Hepatocyte (in vitro differentiated cells): ENCODE measurements around the gene APOL1. TPM values are rescaled to one million over a fixed set of nuclear protein-coding genes. Genes with fewer than 3 reads are reported as not detected.
"Not testable (repeated sequence)": the region's sequence is repeated elsewhere in the genome, so short reads cannot be mapped to it uniquely, and the experiment has no call there.

ENCODE experiments used
- DNase-seq: peaks from one replicate; pipeline ENCODE4 v3.0.0-alpha.2; 2016; ENCODE audit warnings: low spot score
- H2AFZ ChIP-seq: fragments of 200-600 bp; sonication (generic); 2 replicates; pipeline ENCODE4 v1.6.0; 2016; ENCODE audit warnings: antibody characterized with exemption, mild to moderate bottlenecking
- H3K27ac ChIP-seq: fragments of 200-600 bp; sonication (generic); 2 replicates; pipeline ENCODE4 v1.5.1; 2016; ENCODE audit warnings: mild to moderate bottlenecking
- H3K27me3 ChIP-seq: fragments of 200-600 bp; sonication (generic); 2 replicates; pipeline ENCODE4 v1.6.1; 2016
- H3K36me3 ChIP-seq: fragments of 200-600 bp; sonication (generic); replicated peaks from 2 replicates; pipeline ENCODE4 v1.5.1; 2016; ENCODE audit warnings: low read depth; ENCODE audit not compliant: insufficient read depth
- H3K4me1 ChIP-seq: fragments of 200-600 bp; sonication (generic); 2 replicates; pipeline ENCODE4 v1.5.1; 2016; ENCODE audit warnings: mild to moderate bottlenecking, moderate library complexity; ENCODE audit not compliant: insufficient read depth
- H3K4me2 ChIP-seq: fragments of 200-600 bp; sonication (generic); 2 replicates; pipeline ENCODE4 v1.6.0; 2016
- H3K4me3 ChIP-seq: fragments of 200-600 bp; sonication (generic); 2 replicates; pipeline ENCODE4 v1.5.1; 2016; ENCODE audit warnings: mild to moderate bottlenecking
- H3K79me2 ChIP-seq: fragments of 200-600 bp; sonication (generic); 2 replicates; pipeline ENCODE4 v1.6.0; 2017; ENCODE audit warnings: mild to moderate bottlenecking
- H3K9me2 ChIP-seq: fragments of 200-600 bp; sonication (generic); replicated peaks from 2 replicates; pipeline ENCODE4 v1.6.0; 2017; ENCODE audit warnings: mild to moderate bottlenecking; ENCODE audit not compliant: insufficient read depth
- H3K9me3 ChIP-seq: fragments of 200-600 bp; sonication (generic); 2 replicates; pipeline ENCODE4 v1.5.1; 2016; ENCODE audit warnings: low read depth, mild to moderate bottlenecking
- H4K20me1 ChIP-seq: fragments of 200-600 bp; sonication (generic); 2 replicates; pipeline ENCODE4 v1.6.0; 2016; ENCODE audit warnings: mild to moderate bottlenecking; ENCODE audit not compliant: insufficient read depth, poor library complexity, severe bottlenecking
- CTCF ChIP-seq: fragments of 200-600 bp; sonication (generic); IDR thresholded peaks from 2 replicates; pipeline ENCODE4 v1.5.1; 2016; ENCODE audit warnings: antibody characterized with exemption, mild to moderate bottlenecking; ENCODE audit not compliant: poor library complexity
- EZH2 ChIP-seq: fragments of 200-600 bp; sonication (generic); IDR thresholded peaks from 2 replicates; pipeline ENCODE4 v1.6.1; 2016; ENCODE audit warnings: antibody characterized with exemption, mild to moderate bottlenecking, borderline replicate concordance
- EZH2phosphoT487 ChIP-seq: fragments of 200-600 bp; sonication (generic); IDR thresholded peaks from one replicate; pipeline ENCODE4 v1.6.1; 2018; ENCODE audit warnings: antibody characterized with exemption, mild to moderate bottlenecking, low read depth, moderate library complexity; ENCODE audit not compliant: unreplicated experiment, severe bottlenecking
- WGBS: methylation state at CpG from one replicate; pipeline ENCODE4 v1.1.6; 2016; ENCODE audit warnings: low lambda C conversion rate; ENCODE audit errors: missing lambda C conversion rate; 5-methylcytosine and 5-hydroxymethylcytosine counted together
- polyA plus RNA-seq: library from polyadenylated mRNA; unstranded; fragments of >200 nt; fragmentation: Nextera tagmentation; extraction: Ambion mirVana; gene quantifications from 2 replicates; pipeline ENCODE4 v1.2.1, GENCODE V29; 2016
- total RNA-seq: library from RNA; depleted of rRNA; stranded (reverse); fragments of >200 nt; gene quantifications from 2 replicates; pipeline ENCODE4 v1.2.3, GENCODE V29; 2014

APOL1 gene
- total and polyA plus RNA-seq, 2 experiments from 2014 or later = 6.4 to 7.3 TPM

DNA sequence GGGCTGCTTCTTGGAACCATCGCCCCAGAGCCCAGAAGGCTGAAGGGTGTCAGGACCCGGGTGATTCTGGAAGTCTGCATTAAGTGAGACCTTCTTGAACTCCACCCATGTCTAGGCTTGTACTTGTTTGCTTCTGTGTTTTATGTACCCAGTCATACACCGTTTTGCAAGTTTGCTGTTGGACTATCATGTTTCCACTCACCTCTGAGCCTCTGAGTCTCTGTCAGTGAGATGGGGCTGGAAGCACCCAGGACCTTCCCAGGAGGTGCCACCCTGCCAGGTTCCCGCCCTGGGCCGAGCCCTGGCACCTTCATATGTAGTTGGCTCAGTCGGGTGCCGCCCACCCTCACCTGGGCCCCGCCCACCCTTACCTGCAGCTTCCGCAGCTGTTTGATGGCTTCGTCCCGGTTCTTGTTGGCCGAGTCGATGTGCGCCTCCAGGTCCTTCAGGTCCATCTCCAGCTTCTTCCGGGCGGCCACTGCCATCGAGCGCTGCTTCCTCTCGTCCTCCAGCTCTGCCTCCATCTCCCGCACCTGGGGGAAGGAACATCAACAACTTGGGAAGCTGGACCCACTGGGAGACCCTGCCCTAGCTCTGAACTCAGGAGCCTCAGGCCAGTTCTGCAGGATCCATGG lies 35.1 kb downstream of the APOL1 start:
- H3K27me3 ChIP-seq = no peaks in the 10 kb centered on the region
- no peak overlapping the region for H3K27ac ChIP-seq
- H4K20me1 ChIP-seq = no peaks in the 10 kb centered on the region
- H3K79me2 ChIP-seq = no peaks in the 10 kb centered on the region
- DNase-seq = no peak
- no peaks in the 10 kb centered on the region for H3K36me3 ChIP-seq
- TF ChIP-seq EZH2 = no peak
- no peak for TF ChIP-seq EZH2phosphoT487
- no peak for TF ChIP-seq CTCF
- no peaks in the 10 kb centered on the region for H3K9me3 ChIP-seq
- no peak overlapping the region for H3K4me3 ChIP-seq
- H2AFZ ChIP-seq = no peak overlapping the region
- no peaks in the 10 kb centered on the region for H3K9me2 ChIP-seq
- H3K4me2 ChIP-seq = no peak overlapping the region
- WGBS = 91% methylated on average over 17 of the region's 20 CpGs
- no peaks in the 10 kb centered on the region for H3K4me1 ChIP-seq

DNA sequence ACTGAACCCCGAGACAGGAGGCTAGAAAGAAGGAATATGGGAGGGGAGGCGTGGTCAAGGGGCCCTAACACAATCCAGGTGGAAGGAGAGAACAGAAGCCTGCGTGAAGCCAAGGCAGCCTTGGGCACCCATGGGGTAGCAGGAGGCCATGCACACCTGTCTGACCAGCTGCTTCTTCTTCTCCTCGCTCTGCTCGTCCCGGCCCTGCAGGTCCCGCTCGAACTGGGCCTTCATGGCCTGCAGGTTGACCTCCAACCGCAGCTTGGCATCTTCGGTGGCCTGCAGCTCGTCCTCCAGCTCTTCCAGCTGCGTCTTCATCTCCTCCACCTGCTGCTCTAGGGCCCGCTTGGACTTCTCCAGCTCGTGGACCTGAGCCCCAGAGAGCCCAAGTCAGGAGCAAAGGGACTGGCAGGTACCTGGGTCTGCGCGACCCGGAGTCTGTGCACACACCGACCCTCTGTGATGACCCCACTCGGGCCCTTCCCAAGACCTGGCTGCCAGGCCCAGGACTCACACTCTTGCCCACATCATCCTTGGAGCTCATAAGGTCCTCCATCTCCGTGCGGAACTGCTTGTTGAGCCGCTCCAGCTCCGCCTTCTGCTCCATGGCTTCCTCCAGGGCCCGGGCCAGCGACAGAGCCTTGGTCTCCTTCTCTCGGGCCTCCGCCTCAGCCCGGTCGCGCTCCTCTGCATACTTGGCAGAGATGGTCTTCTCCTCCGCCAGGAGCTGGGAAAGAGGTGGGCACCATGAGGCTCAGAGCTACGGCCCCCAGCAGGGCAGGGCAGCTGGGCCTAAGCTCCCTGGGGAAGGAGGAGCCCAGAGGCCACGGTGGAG lies 35.9 kb downstream of the APOL1 start:
- H3K79me2 ChIP-seq = no peaks in the 10 kb centered on the region
- no peak overlapping the region for H2AFZ ChIP-seq
- H3K4me3 ChIP-seq = no peak overlapping the region
- DNase-seq = no peak
- no peak overlapping the region for H3K4me2 ChIP-seq
- H3K4me1 ChIP-seq = no peaks in the 10 kb centered on the region
- peaks cover 3% of the 10 kb centered on the region for H3K36me3 ChIP-seq
- no peaks in the 10 kb centered on the region for H4K20me1 ChIP-seq
- WGBS = 95% methylated on average over 33 of the region's 33 CpGs
- no peaks in the 10 kb centered on the region for H3K9me3 ChIP-seq
- no peak for TF ChIP-seq EZH2
- TF ChIP-seq CTCF = no peak
- TF ChIP-seq EZH2phosphoT487 = no peak
- H3K27ac ChIP-seq = no peak overlapping the region
- no peaks in the 10 kb centered on the region for H3K9me2 ChIP-seq
- H3K27me3 ChIP-seq = no peaks in the 10 kb centered on the region

- TF ChIP-seq EZH2phosphoT487 = no peak
- 99% methylated on average over 7 of the region's 7 CpGs for WGBS
- H3K36me3 ChIP-seq = peaks cover 3% of the 10 kb centered on the region
- H3K27me3 ChIP-seq = no peaks in the 10 kb centered on the region
- no peak for DNase-seq
- no peak overlapping the region for H3K4me3 ChIP-seq
- H3K4me1 ChIP-seq = no peaks in the 10 kb centered on the region
- no peak overlapping the region for H2AFZ ChIP-seq
- H3K27ac ChIP-seq = no peak overlapping the region
- no peaks in the 10 kb centered on the region for H3K9me2 ChIP-seq
- H3K79me2 ChIP-seq = no peaks in the 10 kb centered on the region
- H3K9me3 ChIP-seq = no peaks in the 10 kb centered on the region
- H4K20me1 ChIP-seq = no peaks in the 10 kb centered on the region
- H3K4me2 ChIP-seq = no peak overlapping the region
Observed at GRCh38 chr22:36289406-36289870, 36.5 kb downstream of the APOL1 start.

DNA sequence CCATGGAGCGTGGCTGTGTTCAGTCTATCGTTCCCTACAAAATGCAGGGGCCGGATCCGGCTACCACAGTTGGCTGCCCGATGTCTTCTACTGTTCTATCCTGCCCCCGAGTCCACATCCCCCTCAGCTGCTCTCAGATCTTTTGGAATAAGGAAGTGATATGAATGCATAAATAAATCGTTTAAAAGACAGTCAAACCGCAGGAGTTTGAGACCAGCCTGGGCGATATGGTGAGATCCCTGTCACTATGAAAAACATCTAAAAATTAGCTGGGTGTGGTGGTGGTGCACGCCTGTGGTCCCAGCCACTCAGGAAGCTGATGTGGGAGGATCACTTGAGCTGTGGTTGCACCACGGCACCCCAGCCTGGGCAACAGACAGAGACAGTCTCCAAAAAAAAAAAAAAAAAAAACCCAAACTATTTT lies 37.0 kb downstream of the APOL1 start:
- H3K4me2 ChIP-seq, H3K27ac ChIP-seq, H3K79me2 ChIP-seq, H3K27me3 ChIP-seq, H3K36me3 ChIP-seq, H3K4me3 ChIP-seq, H3K4me1 ChIP-seq, H2AFZ ChIP-seq, H3K9me3 ChIP-seq, DNase-seq, H3K9me2 ChIP-seq, H4K20me1 ChIP-seq: not testable (repeated sequence)
- WGBS = 98% methylated on average over 11 of the region's 11 CpGs

GRCh38 chr22:36290391-36291075 lies 37.6 kb downstream of the APOL1 start:
- not testable (repeated sequence) for H3K9me2 ChIP-seq, H3K79me2 ChIP-seq, H3K27me3 ChIP-seq, H2AFZ ChIP-seq, H3K9me3 ChIP-seq, H3K27ac ChIP-seq, H3K4me1 ChIP-seq, H3K4me2 ChIP-seq, DNase-seq, H4K20me1 ChIP-seq, H3K36me3 ChIP-seq, H3K4me3 ChIP-seq
- WGBS = 91% methylated on average over 8 of the region's 40 CpGs
